Neural cell (in vitro differentiated cells): ENCODE data around the gene MRPL36. TPM values are rescaled to one million over a fixed set of nuclear protein-coding genes. Genes with fewer than 3 reads are reported as not detected.

ENCODE experiments used
- H2AFZ ChIP-seq: fragments of 200-600, 300-800 bp; sonication (generic), shearing (Covaris generic); 2 replicates; pipeline ENCODE4 v1.6.0; 2014; ENCODE audit warnings: low read depth, mild to moderate bottlenecking, antibody characterized with exemption, low read length, moderate library complexity
- H3F3A ChIP-seq: fragments of 200-600 bp; shearing (Covaris generic); 2 replicates; pipeline ENCODE4 v1.6.1; 2016; ENCODE audit warnings: mild to moderate bottlenecking, moderate library complexity, mixed read lengths, antibody characterized with exemption, low read length; ENCODE audit not compliant: insufficient read depth, poor library complexity, severe bottlenecking
- H3K27ac ChIP-seq: fragments of 200-600, 300-800 bp; sonication (generic), shearing (Covaris generic); 2 replicates; pipeline ENCODE4 v1.5.1; 2014; ENCODE audit warnings: mild to moderate bottlenecking, low read length, moderate library complexity
- H3K27me3 ChIP-seq: fragments of 300-800, 200-600 bp; sonication (generic), shearing (Covaris generic); 2 replicates; pipeline ENCODE4 v1.6.0; 2014; ENCODE audit warnings: mild to moderate bottlenecking, low read depth, low read length, moderate library complexity; ENCODE audit not compliant: insufficient read depth
- H3K36me3 ChIP-seq: fragments of 300-800, 200-600 bp; sonication (generic), shearing (Covaris generic); 2 replicates; pipeline ENCODE4 v1.5.1; 2014; ENCODE audit warnings: mild to moderate bottlenecking, antibody characterized with exemption, low read length, moderate library complexity; ENCODE audit not compliant: insufficient read depth
- H3K4me2 ChIP-seq: fragments of 300-800, 200-600 bp; sonication (generic), shearing (Covaris generic); 2 replicates; pipeline ENCODE4 v1.6.0; 2014; ENCODE audit warnings: mild to moderate bottlenecking, low read length
- H3K4me3 ChIP-seq: fragments of 300-800, 200-600 bp; sonication (generic), shearing (Covaris generic); 2 replicates; pipeline ENCODE4 v1.5.1; 2014; ENCODE audit warnings: mild to moderate bottlenecking, low read length, moderate library complexity
- H3K79me2 ChIP-seq: fragments of 200-600 bp; shearing (Covaris generic); replicated peaks from 2 replicates; pipeline ENCODE4 v1.6.0; 2014; ENCODE audit warnings: mild to moderate bottlenecking, low read length, moderate library complexity; ENCODE audit not compliant: insufficient read depth
- H3K9ac ChIP-seq: fragments of 300-800, 200-600 bp; sonication (generic), shearing (Covaris generic); 2 replicates; pipeline ENCODE4 v1.6.1; 2016; ENCODE audit warnings: mild to moderate bottlenecking, low read length, mixed read lengths
- H3K9me2 ChIP-seq: fragments of 200-600 bp; shearing (Covaris generic); 2 replicates; pipeline ENCODE4 v1.6.1; 2016; ENCODE audit warnings: mild to moderate bottlenecking, low read length, mixed read lengths; ENCODE audit not compliant: insufficient read depth
- H3K9me3 ChIP-seq: fragments of 200-600, 300-800 bp; sonication (generic), shearing (Covaris generic); 2 replicates; pipeline ENCODE4 v1.6.1; 2016; ENCODE audit warnings: mild to moderate bottlenecking, mixed run types, low read length, moderate library complexity, mixed read lengths
- H4K20me1 ChIP-seq: fragments of 200-600 bp; shearing (Covaris generic); 2 replicates; pipeline ENCODE4 v1.6.1; 2016; ENCODE audit warnings: mild to moderate bottlenecking, mixed run types; ENCODE audit not compliant: insufficient read depth
- EP300 ChIP-seq: fragments of 450-650 bp; conservative IDR thresholded peaks from 2 replicates; pipeline ENCODE4 v1.6.1; 2014; ENCODE audit warnings: antibody characterized with exemption, mild to moderate bottlenecking, moderate library complexity; ENCODE audit not compliant: poor library complexity, severe bottlenecking
- EZH2 ChIP-seq: fragments of 200-600, 300-800 bp; shearing (Covaris generic), sonication (generic); IDR thresholded peaks from 2 replicates; pipeline ENCODE4 v1.6.1; 2014; ENCODE audit warnings: antibody characterized with exemption, low read length, borderline replicate concordance, mild to moderate bottlenecking; ENCODE audit not compliant: insufficient read depth, poor library complexity, severe bottlenecking
- MXI1 ChIP-seq: fragments of 450-650 bp; conservative IDR thresholded peaks from 2 replicates; pipeline ENCODE4 v1.6.1; 2014; ENCODE audit warnings: antibody characterized with exemption, mild to moderate bottlenecking; ENCODE audit not compliant: poor library complexity, severe bottlenecking
- POLR2AphosphoS5 ChIP-seq: IDR thresholded peaks from 2 replicates; pipeline ENCODE4 v1.6.1; 2012
- RAD21 ChIP-seq: fragments of 450-650 bp; conservative IDR thresholded peaks from 2 replicates; pipeline ENCODE4 v1.6.1; 2014; ENCODE audit warnings: antibody characterized with exemption, mild to moderate bottlenecking, moderate library complexity
- SMC3 ChIP-seq: fragments of 450-650 bp; conservative IDR thresholded peaks from 2 replicates; pipeline ENCODE4 v1.6.1; 2014; ENCODE audit warnings: antibody characterized with exemption, mild to moderate bottlenecking, moderate library complexity; ENCODE audit not compliant: poor library complexity
- TAF1 ChIP-seq: IDR thresholded peaks from 2 replicates; pipeline ENCODE4 v1.6.1; 2012; ENCODE audit warnings: low read depth
- polyA plus RNA-seq: library from polyadenylated mRNA; depleted of rRNA; stranded (reverse); fragments of >200 nt; gene quantifications from 2 replicates; pipeline ENCODE4 v1.2.3, GENCODE V29; 2014
- TF ChIP-seq, protein P1 (sequence below): fragments of 450-650 bp; IDR thresholded peaks from 2 replicates; pipeline ENCODE4 v1.5.1; 2014; ENCODE audit warnings: antibody characterized with exemption, mild to moderate bottlenecking, moderate library complexity; ENCODE audit not compliant: poor library complexity, severe bottlenecking
- TF ChIP-seq, protein P2 (sequence below): IDR thresholded peaks from 2 replicates; pipeline ENCODE4 v1.6.1; 2012; ENCODE audit warnings: borderline replicate concordance

Gene MRPL36
- polyA plus RNA-seq, 1 donor from 2014 or later: 51.9 TPM

- Histone ChIP-seq H3K9me3 (no peaks in the 10 kb centered on the region), H3F3A (no peaks in the 10 kb centered on the region), H3K27ac (no peak overlapping the region), H4K20me1 (no peaks in the 10 kb centered on the region), H3K9ac (no peak overlapping the region), H3K36me3 (no peaks in the 10 kb centered on the region), H3K4me3 (no peak overlapping the region), H3K79me2 (no peaks in the 10 kb centered on the region), H3K27me3 (peaks cover 36% of the 10 kb centered on the region), H3K9me2 (no peaks in the 10 kb centered on the region), H2AFZ (no peak overlapping the region), H3K4me2 (no peak overlapping the region)
- TF ChIP-seq, protein P1, sequence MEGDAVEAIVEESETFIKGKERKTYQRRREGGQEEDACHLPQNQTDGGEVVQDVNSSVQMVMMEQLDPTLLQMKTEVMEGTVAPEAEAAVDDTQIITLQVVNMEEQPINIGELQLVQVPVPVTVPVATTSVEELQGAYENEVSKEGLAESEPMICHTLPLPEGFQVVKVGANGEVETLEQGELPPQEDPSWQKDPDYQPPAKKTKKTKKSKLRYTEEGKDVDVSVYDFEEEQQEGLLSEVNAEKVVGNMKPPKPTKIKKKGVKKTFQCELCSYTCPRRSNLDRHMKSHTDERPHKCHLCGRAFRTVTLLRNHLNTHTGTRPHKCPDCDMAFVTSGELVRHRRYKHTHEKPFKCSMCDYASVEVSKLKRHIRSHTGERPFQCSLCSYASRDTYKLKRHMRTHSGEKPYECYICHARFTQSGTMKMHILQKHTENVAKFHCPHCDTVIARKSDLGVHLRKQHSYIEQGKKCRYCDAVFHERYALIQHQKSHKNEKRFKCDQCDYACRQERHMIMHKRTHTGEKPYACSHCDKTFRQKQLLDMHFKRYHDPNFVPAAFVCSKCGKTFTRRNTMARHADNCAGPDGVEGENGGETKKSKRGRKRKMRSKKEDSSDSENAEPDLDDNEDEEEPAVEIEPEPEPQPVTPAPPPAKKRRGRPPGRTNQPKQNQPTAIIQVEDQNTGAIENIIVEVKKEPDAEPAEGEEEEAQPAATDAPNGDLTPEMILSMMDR: no peak
- TF ChIP-seq RAD21: no peak
Measured at GRCh38 chr5:1847056-1847455, 47.4 kb upstream of the MRPL36 start.

DNA sequence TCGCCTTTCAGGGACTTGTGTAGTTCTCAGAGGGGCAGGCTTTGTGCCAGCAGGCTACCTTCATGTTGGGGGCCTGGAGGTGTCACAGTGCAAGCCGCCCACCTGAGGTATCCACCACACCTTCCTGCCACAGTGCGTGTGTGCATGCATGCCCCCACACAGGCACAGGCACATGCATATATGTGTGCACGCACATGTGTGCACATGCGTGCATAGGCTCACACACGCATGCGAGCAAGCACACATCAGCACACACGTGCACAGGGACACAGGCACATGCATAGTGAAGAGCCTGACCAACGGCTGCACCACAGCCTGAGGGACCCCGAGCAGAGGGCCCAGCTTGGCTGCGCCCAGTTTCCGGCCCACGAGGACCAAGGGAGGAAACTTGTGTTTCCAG is 46.9 kb upstream of the MRPL36 start:
- no peaks in the 10 kb centered on the region for H3K36me3 ChIP-seq
- no peak overlapping the region for H3K4me2 ChIP-seq
- H3K9me2 ChIP-seq: no peaks in the 10 kb centered on the region
- H2AFZ ChIP-seq: no peak overlapping the region
- H3K79me2 ChIP-seq: no peaks in the 10 kb centered on the region
- no peaks in the 10 kb centered on the region for H3K9me3 ChIP-seq
- TF ChIP-seq EP300: no peak
- no peak for TF ChIP-seq SMC3
- TF ChIP-seq, protein P2, sequence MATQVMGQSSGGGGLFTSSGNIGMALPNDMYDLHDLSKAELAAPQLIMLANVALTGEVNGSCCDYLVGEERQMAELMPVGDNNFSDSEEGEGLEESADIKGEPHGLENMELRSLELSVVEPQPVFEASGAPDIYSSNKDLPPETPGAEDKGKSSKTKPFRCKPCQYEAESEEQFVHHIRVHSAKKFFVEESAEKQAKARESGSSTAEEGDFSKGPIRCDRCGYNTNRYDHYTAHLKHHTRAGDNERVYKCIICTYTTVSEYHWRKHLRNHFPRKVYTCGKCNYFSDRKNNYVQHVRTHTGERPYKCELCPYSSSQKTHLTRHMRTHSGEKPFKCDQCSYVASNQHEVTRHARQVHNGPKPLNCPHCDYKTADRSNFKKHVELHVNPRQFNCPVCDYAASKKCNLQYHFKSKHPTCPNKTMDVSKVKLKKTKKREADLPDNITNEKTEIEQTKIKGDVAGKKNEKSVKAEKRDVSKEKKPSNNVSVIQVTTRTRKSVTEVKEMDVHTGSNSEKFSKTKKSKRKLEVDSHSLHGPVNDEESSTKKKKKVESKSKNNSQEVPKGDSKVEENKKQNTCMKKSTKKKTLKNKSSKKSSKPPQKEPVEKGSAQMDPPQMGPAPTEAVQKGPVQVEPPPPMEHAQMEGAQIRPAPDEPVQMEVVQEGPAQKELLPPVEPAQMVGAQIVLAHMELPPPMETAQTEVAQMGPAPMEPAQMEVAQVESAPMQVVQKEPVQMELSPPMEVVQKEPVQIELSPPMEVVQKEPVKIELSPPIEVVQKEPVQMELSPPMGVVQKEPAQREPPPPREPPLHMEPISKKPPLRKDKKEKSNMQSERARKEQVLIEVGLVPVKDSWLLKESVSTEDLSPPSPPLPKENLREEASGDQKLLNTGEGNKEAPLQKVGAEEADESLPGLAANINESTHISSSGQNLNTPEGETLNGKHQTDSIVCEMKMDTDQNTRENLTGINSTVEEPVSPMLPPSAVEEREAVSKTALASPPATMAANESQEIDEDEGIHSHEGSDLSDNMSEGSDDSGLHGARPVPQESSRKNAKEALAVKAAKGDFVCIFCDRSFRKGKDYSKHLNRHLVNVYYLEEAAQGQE: no peak
- no peak for TF ChIP-seq TAF1
- no peak for TF ChIP-seq MXI1
- no peak for TF ChIP-seq POLR2AphosphoS5
- TF ChIP-seq RAD21: no peak
- no peak for TF ChIP-seq EZH2
- TF ChIP-seq, protein P1: no peak
- no peak overlapping the region for H3K9ac ChIP-seq
- H3F3A ChIP-seq: no peaks in the 10 kb centered on the region
- no peaks in the 10 kb centered on the region for H4K20me1 ChIP-seq
- no peak overlapping the region for H3K27ac ChIP-seq
- H3K27me3 ChIP-seq: peaks cover 32% of the 10 kb centered on the region
- no peak overlapping the region for H3K4me3 ChIP-seq
